SH-SY5Y (cell line): Measurements from ENCODE around the gene MPP2.

Experiments used
- GATA2 ChIP-seq: IDR thresholded peaks from 2 replicates; pipeline ENCODE4 v1.6.1; 2011; ENCODE audit warnings: mild to moderate bottlenecking, low read depth, low read length
- GATA3 ChIP-seq: IDR thresholded peaks from 2 replicates; pipeline ENCODE4 v1.6.1; 2011; ENCODE audit warnings: low read depth, mild to moderate bottlenecking, low read length, moderate library complexity

DNA sequence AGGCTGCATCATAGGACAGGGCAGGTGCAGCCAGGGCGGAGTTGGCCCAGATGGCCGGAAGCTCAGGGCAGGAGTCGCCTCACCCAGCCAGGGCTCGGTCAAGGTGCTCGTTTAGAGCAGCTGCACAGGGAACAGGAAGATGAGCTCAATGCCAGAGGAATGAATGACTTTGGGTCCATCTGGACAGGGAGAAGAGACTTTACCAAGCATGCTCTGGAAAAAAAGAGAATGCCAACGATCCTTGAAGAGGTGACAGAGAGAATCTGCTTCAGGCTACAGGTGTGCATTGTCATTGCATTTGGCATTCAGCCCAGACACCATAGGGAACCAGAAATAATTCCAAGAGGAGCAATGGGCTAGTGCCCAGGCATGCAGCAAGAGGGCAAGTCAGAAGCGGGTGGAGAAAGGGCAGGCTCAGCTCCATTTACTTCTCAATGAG is 67.6 kb downstream of the MPP2 start:
- TF ChIP-seq GATA2 (no peak), GATA3 (no peak)
